Right ventricle myocardium superior (tissue), 1 donor: ENCODE results near the gene TRIM9. TPM values are rescaled to one million over a fixed set of nuclear protein-coding genes. Genes with fewer than 3 reads are reported as not detected.
A peak's percentile ranks its signal among the peaks of the same experiment; 100 is the strongest.

Experiments
- ATAC-seq: fragments of 200-7000 bp; cut with Tn5 transposase; one replicate; pipeline ENCODE4 v1.9.1; 2020; ENCODE audit warnings: mild to moderate bottlenecking; ENCODE audit not compliant: poor library complexity
- DNase-seq: peaks from one replicate; pipeline ENCODE4 v3.0.0-alpha.2; 2020
- intact Hi-C: fragments of 100-400 bp; cut with DNase I; formaldehyde crosslinking; loops from one replicate; pipeline ENCODE4 v1.11.2; 2022
- total RNA-seq: library from RNA; stranded (reverse); fragmentation: NEBNext Ultra II Directional; extraction: Animal tissue kit (Norgen Biotek cat#: 25700); gene quantifications from one replicate; pipeline ENCODE4 v1.2.1, GENCODE V29; 2021
- donor health status: DM: no; HTN: yes; CAD: no; lungs with severe emphysema.

The TRIM9 gene
- total RNA-seq, 1 donor from 2014 or later = 0.40 TPM

- DNase-seq (no peak), ATAC-seq (no peak)
- intact Hi-C loops = no loop called here
Observed at GRCh38 chr14:50929506-50929905, 165.4 kb downstream of the TRIM9 start.

GRCh38 chr14:50928002-50928635, 166.8 kb downstream of the TRIM9 start:
- peak; percentile 71 for ATAC-seq
- intact Hi-C loops = no loop called here
- DNase-seq = no peak

- intact Hi-C loops = no loop called here
- DNase-seq (no peak), ATAC-seq (peak; percentile 39)
Observed at GRCh38 chr14:50926851-50927386, 168.0 kb downstream of the TRIM9 start.

Other genes with a start within 250 kb of the TRIM9 start
- not detected for gene ABHD12B, start 223.1 kb downstream of the TRIM9 start, total RNA-seq
- 8.3 TPM for gene PYGL, start 150.6 kb downstream of the TRIM9 start, total RNA-seq
- 6.8 TPM for gene TMX1, start 145.1 kb upstream of the TRIM9 start, total RNA-seq